Mammary epithelial cell (primary cell): ENCODE measurements around the gene IGSF21.

Experiments used
- CTCF ChIP-seq, 2 donors: IDR thresholded peaks in 1 of 2; conservative IDR thresholded peaks in 1 of 2; 2 replicates each; pipeline ENCODE4 v1.5.1; 2011 to 2012; ENCODE audit warnings: inconsistent platforms in 2 of 2, low read length in 2 of 2, mild to moderate bottlenecking in 2 of 2, control low read depth in 1 of 2, low read depth in 1 of 2; ENCODE audit not compliant: insufficient read depth in 1 of 2; ENCODE audit errors: extremely low read depth in 1 of 2
- EZH2 ChIP-seq: IDR thresholded peaks from 2 replicates; pipeline ENCODE4 v1.6.1; 2012; ENCODE audit warnings: low read length, inconsistent platforms, borderline replicate concordance

- TF ChIP-seq CTCF (conservative IDR thresholded peaks at IDR 0.05 in 1 of 2, IDR thresholded peaks at IDR 0.05 in 1 of 2; ENCODE audit: extremely low read depth in 1 of 2, insufficient read depth in 1 of 2, low read depth in 1 of 2, low read length in 2 of 2) (no peak), EZH2 (no peak)
These were observed 134.3 kb downstream of the IGSF21 start for GRCh38 chr1:18241891-18242290.
